ENCODE results near the gene FKBP15. TPM values are rescaled to one million over a fixed set of nuclear protein-coding genes. Genes with fewer than 3 reads are reported as not detected.

Gene FKBP15
- total and polyA plus RNA-seq, 2 experiments from 2014 or later, result 7.9 to 14.9 TPM

- peaks cover 4% of the 10 kb centered on the region; the same call in 1 of the 2 replicates for H4K20me1 ChIP-seq (replicated peaks; ENCODE audit: insufficient read depth)
- H3K27ac Mint-ChIP-seq, result no peak overlapping the region
- peaks cover 8% of the 10 kb centered on the region for H3K36me3 ChIP-seq (ENCODE audit: insufficient read depth)
- no peak overlapping the region for H2AFZ ChIP-seq
- no peaks in the 10 kb centered on the region for H3K27me3 ChIP-seq (ENCODE audit: insufficient read depth)
- H3K36me3 Mint-ChIP-seq (ENCODE audit: low read depth), result peaks cover 20% of the 10 kb centered on the region
- TF ChIP-seq CREB1 (CRISPR knock-in tag; IDR thresholded peaks at IDR 0.05; ENCODE audit: low read depth), result no peak
- no peak for TF ChIP-seq ETS1 (IDR thresholded peaks at IDR 0.05)
- no peak for TF ChIP-seq ZNF462 (CRISPR knock-in tag; IDR thresholded peaks at IDR 0.05)
- no peak for TF ChIP-seq ZNF114 (CRISPR knock-in tag; IDR thresholded peaks at IDR 0.05)
- TF ChIP-seq ZNF331 (CRISPR knock-in tag; IDR thresholded peaks at IDR 0.05; ENCODE audit: low read depth), result no peak
- TF ChIP-seq, protein P1, sequence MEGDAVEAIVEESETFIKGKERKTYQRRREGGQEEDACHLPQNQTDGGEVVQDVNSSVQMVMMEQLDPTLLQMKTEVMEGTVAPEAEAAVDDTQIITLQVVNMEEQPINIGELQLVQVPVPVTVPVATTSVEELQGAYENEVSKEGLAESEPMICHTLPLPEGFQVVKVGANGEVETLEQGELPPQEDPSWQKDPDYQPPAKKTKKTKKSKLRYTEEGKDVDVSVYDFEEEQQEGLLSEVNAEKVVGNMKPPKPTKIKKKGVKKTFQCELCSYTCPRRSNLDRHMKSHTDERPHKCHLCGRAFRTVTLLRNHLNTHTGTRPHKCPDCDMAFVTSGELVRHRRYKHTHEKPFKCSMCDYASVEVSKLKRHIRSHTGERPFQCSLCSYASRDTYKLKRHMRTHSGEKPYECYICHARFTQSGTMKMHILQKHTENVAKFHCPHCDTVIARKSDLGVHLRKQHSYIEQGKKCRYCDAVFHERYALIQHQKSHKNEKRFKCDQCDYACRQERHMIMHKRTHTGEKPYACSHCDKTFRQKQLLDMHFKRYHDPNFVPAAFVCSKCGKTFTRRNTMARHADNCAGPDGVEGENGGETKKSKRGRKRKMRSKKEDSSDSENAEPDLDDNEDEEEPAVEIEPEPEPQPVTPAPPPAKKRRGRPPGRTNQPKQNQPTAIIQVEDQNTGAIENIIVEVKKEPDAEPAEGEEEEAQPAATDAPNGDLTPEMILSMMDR (conservative IDR thresholded peaks at IDR 0.05; ENCODE audit: low read depth in 2 of 2), result no peak
- no peak for TF ChIP-seq EZH2phosphoT487 (IDR thresholded peaks at IDR 0.05; ENCODE audit: unreplicated experiment)
- no peak for TF ChIP-seq STAT1 (IDR thresholded peaks at IDR 0.05; ENCODE audit: unreplicated experiment)
- TF ChIP-seq REST (IDR thresholded peaks at IDR 0.05; ENCODE audit: unreplicated experiment), result no peak
- TF ChIP-seq NANOG (IDR thresholded peaks at IDR 0.05; ENCODE audit: borderline replicate concordance), result no peak
- no peak for TF ChIP-seq POLR2AphosphoS5 (IDR thresholded peaks at IDR 0.05; ENCODE audit: low read depth)
- TF ChIP-seq JUNB (IDR thresholded peaks at IDR 0.05; ENCODE audit: unreplicated experiment), result no peak
- TF ChIP-seq EZH2 (IDR thresholded peaks at IDR 0.05; ENCODE audit: low read depth, unreplicated experiment), result no peak
- H3K4me3 Mint-ChIP-seq, result no peak overlapping the region
- DNase-seq (ENCODE audit: low spot score), result no peak
- no peak overlapping the region for H3K4me2 ChIP-seq
- no peaks in the 10 kb centered on the region; the same call in 2 of the 3 replicates for H3K9me3 Mint-ChIP-seq
- H3K4me1 ChIP-seq (ENCODE audit: insufficient read depth), result no peaks in the 10 kb centered on the region
- no peak for ATAC-seq
- H3K27ac ChIP-seq (ENCODE audit: low read depth), result no peak overlapping the region
- H3K27me3 Mint-ChIP-seq (ENCODE audit: insufficient read depth, low read depth, poor library complexity), result peaks cover 1% of the 10 kb centered on the region
- H3K9me2 ChIP-seq (ENCODE audit: insufficient read depth), result no peaks in the 10 kb centered on the region
- no peaks in the 10 kb centered on the region for H3F3A ChIP-seq (replicated peaks; ENCODE audit: low read depth)
- H3K4me1 Mint-ChIP-seq, result no peaks in the 10 kb centered on the region
- no peaks in the 10 kb centered on the region for H3K79me2 ChIP-seq (replicated peaks; ENCODE audit: insufficient read depth)
- no peak overlapping the region for H3K4me3 ChIP-seq
Measured at GRCh38 chr9:113187929-113188595, 33.0 kb downstream of the FKBP15 start.

All from GM23338 (cell line).